GM23338 (cell line): ENCODE results near the gene UIMC1. TPM values are rescaled to one million over a fixed set of nuclear protein-coding genes. Genes with fewer than 3 reads are reported as not detected.

ENCODE experiments used
- ATAC-seq: fragments of 200-7000 bp; cut with Tn5 transposase; 3 replicates; pipeline ENCODE4 v1.9.1; 2020
- DNase-seq: peaks from one replicate; pipeline ENCODE4 v3.0.0-alpha.2; 2015; ENCODE audit warnings: low spot score
- H2AFZ ChIP-seq: fragments of 200-600 bp; sonication (generic); 2 replicates; pipeline ENCODE4 v1.8.0; 2016; ENCODE audit warnings: antibody characterized with exemption, mild to moderate bottlenecking, moderate library complexity
- H3F3A ChIP-seq: fragments of 200-600 bp; sonication (generic); replicated peaks from 2 replicates; pipeline ENCODE4 v1.8.0; 2017; ENCODE audit warnings: antibody characterized with exemption, mixed run types, low read depth
- H3K27ac ChIP-seq: fragments of 200-600 bp; sonication (generic); 2 replicates; pipeline ENCODE4 v1.6.1; 2016; ENCODE audit warnings: low read depth
- H3K27me3 ChIP-seq: fragments of 200-600 bp; sonication (generic); 2 replicates; pipeline ENCODE4 v1.8.0; 2016; ENCODE audit warnings: mild to moderate bottlenecking, mixed run types, moderate library complexity; ENCODE audit not compliant: insufficient read depth
- H3K36me3 ChIP-seq: fragments of 200-600 bp; sonication (generic); 2 replicates; pipeline ENCODE4 v1.8.0; 2016; ENCODE audit warnings: mild to moderate bottlenecking; ENCODE audit not compliant: insufficient read depth
- H3K4me1 ChIP-seq: fragments of 200-600 bp; sonication (generic); 2 replicates; pipeline ENCODE4 v1.8.0; 2016; ENCODE audit warnings: mild to moderate bottlenecking, moderate library complexity; ENCODE audit not compliant: insufficient read depth
- H3K4me2 ChIP-seq: fragments of 200-600 bp; sonication (generic); 2 replicates; pipeline ENCODE4 v1.7.1; 2017; ENCODE audit warnings: mixed run types
- H3K4me3 ChIP-seq: fragments of 200-600 bp; sonication (generic); 2 replicates; pipeline ENCODE4 v1.6.1; 2016; ENCODE audit warnings: mixed run types
- H3K79me2 ChIP-seq: fragments of 200-600 bp; sonication (generic); replicated peaks from 2 replicates; pipeline ENCODE4 v1.8.0; 2017; ENCODE audit warnings: mild to moderate bottlenecking; ENCODE audit not compliant: insufficient read depth
- H3K9me2 ChIP-seq: fragments of 200-600 bp; sonication (generic); 2 replicates; pipeline ENCODE4 v1.8.0; 2017; ENCODE audit not compliant: insufficient read depth
- H4K20me1 ChIP-seq: fragments of 200-600 bp; sonication (generic); replicated peaks from 2 replicates; pipeline ENCODE4 v1.8.0; 2017; ENCODE audit warnings: mild to moderate bottlenecking; ENCODE audit not compliant: insufficient read depth
- H3K27ac Mint-ChIP-seq: 2 replicates; pipeline ENCODE4 v1.8.0; 2020; ENCODE audit warnings: inconsistent platforms, mild to moderate bottlenecking, moderate library complexity, mixed read lengths
- H3K27me3 Mint-ChIP-seq: 3 replicates; pipeline ENCODE4 v1.8.0; 2022; ENCODE audit warnings: low read depth, mild to moderate bottlenecking, moderate library complexity, mixed read lengths, inconsistent platforms; ENCODE audit not compliant: insufficient read depth, poor library complexity
- H3K36me3 Mint-ChIP-seq: 3 replicates; pipeline ENCODE4 v1.8.0; 2021; ENCODE audit warnings: low read depth, mild to moderate bottlenecking, inconsistent platforms, moderate library complexity, mixed read lengths
- H3K4me1 Mint-ChIP-seq: 3 replicates; pipeline ENCODE4 v1.8.0; 2020; ENCODE audit warnings: mild to moderate bottlenecking, inconsistent platforms, mixed read lengths
- H3K4me3 Mint-ChIP-seq: 3 replicates; pipeline ENCODE4 v1.8.0; 2021; ENCODE audit warnings: moderate library complexity, mild to moderate bottlenecking, inconsistent platforms, mixed read lengths
- H3K9me3 Mint-ChIP-seq: 3 replicates; pipeline ENCODE4 v1.8.0; 2020; ENCODE audit warnings: moderate library complexity, mild to moderate bottlenecking, inconsistent platforms, mixed read lengths
- CREB1 ChIP-seq: fragments of 250-450 bp; sonication (Bioruptor Pico); IDR thresholded peaks from 2 replicates; pipeline ENCODE4 v1.5.0; 2020; ENCODE audit warnings: low read depth, mild to moderate bottlenecking, moderate library complexity
- CTCF ChIP-seq, 2 experiments: fragments of 200-600 bp in 1 of 2; sonication (generic) in 1 of 2; conservative IDR thresholded peaks; 2 replicates each; pipeline versions ENCODE4 v1.5.1 to v1.6.1; 2016 to 2017; ENCODE audit warnings: antibody characterized with exemption in 2 of 2, low read depth in 2 of 2, mild to moderate bottlenecking in 2 of 2, moderate library complexity in 1 of 2
- ETS1 ChIP-seq: IDR thresholded peaks from 2 replicates; pipeline ENCODE4 v1.6.1; 2016; ENCODE audit warnings: antibody characterized with exemption
- EZH2 ChIP-seq: fragments of 200-600 bp; sonication (generic); IDR thresholded peaks from one replicate; pipeline ENCODE4 v1.8.0; 2017; ENCODE audit warnings: antibody characterized with exemption, mild to moderate bottlenecking, low read depth; ENCODE audit not compliant: unreplicated experiment
- EZH2phosphoT487 ChIP-seq: fragments of 200-600 bp; sonication (generic); IDR thresholded peaks from one replicate; pipeline ENCODE4 v1.8.1; 2018; ENCODE audit warnings: antibody characterized with exemption; ENCODE audit not compliant: unreplicated experiment
- JUNB ChIP-seq: IDR thresholded peaks from one replicate; pipeline ENCODE4 v1.6.1; 2016; ENCODE audit warnings: antibody characterized with exemption; ENCODE audit not compliant: unreplicated experiment
- NANOG ChIP-seq: IDR thresholded peaks from 2 replicates; pipeline ENCODE4 v1.6.1; 2016; ENCODE audit warnings: antibody characterized with exemption, borderline replicate concordance
- POLR2AphosphoS5 ChIP-seq: IDR thresholded peaks from 2 replicates; pipeline ENCODE4 v1.6.1; 2016; ENCODE audit warnings: antibody characterized with exemption, low read depth
- REST ChIP-seq: IDR thresholded peaks from one replicate; pipeline ENCODE4 v1.6.1; 2018; ENCODE audit warnings: antibody characterized with exemption; ENCODE audit not compliant: unreplicated experiment
- STAT1 ChIP-seq: IDR thresholded peaks from one replicate; pipeline ENCODE4 v1.6.1; 2016; ENCODE audit warnings: antibody characterized with exemption; ENCODE audit not compliant: unreplicated experiment
- ZNF114 ChIP-seq: fragments of 250-450 bp; sonication (Bioruptor Pico); IDR thresholded peaks from 2 replicates; pipeline ENCODE4 v1.5.0; 2020; ENCODE audit warnings: mild to moderate bottlenecking, moderate library complexity
- ZNF331 ChIP-seq: fragments of 250-450 bp; sonication (Bioruptor Pico); IDR thresholded peaks from 2 replicates; pipeline ENCODE4 v1.5.0; 2020; ENCODE audit warnings: low read depth, mild to moderate bottlenecking, moderate library complexity
- ZNF462 ChIP-seq: fragments of 250-450 bp; sonication (Bioruptor Pico); IDR thresholded peaks from 2 replicates; pipeline ENCODE4 v1.5.0; 2020; ENCODE audit warnings: mild to moderate bottlenecking, moderate library complexity
- polyA plus RNA-seq: library from polyadenylated mRNA; unstranded; fragments of >200 nt; fragmentation: Nextera tagmentation; extraction: Ambion mirVana; gene quantifications from 2 replicates; pipeline ENCODE4 v1.2.1, GENCODE V29; 2016
- total RNA-seq: library from RNA; depleted of rRNA; stranded (reverse); fragments of >200 nt; shearing (Covaris generic); gene quantifications from 2 replicates; pipeline ENCODE4 v1.2.3, GENCODE V29; 2014

UIMC1 gene
- total and polyA plus RNA-seq, 2 experiments from 2014 or later: 36.4 to 40.1 TPM

- H4K20me1 ChIP-seq: no peaks in the 10 kb centered on the region; the same call in 1 of the 2 replicates
- H3K4me3 ChIP-seq: no peak overlapping the region
- no peak overlapping the region for H3K4me2 ChIP-seq
- H3K27me3 ChIP-seq: no peaks in the 10 kb centered on the region
- no peak overlapping the region for H2AFZ ChIP-seq
- H3K36me3 ChIP-seq: peaks cover 39% of the 10 kb centered on the region
- H3K27ac Mint-ChIP-seq: no peak overlapping the region
- H3K27ac ChIP-seq: no peak overlapping the region
- no peaks in the 10 kb centered on the region for H3K4me1 ChIP-seq
- H3K9me2 ChIP-seq: no peaks in the 10 kb centered on the region
- ATAC-seq: no peak
- H3K4me1 Mint-ChIP-seq: peaks cover 6% of the 10 kb centered on the region; the same call in 2 of the 3 replicates
- H3K36me3 Mint-ChIP-seq: peaks cover 43% of the 10 kb centered on the region
- H3K4me3 Mint-ChIP-seq: no peak overlapping the region
- DNase-seq: no peak
- peaks cover 2% of the 10 kb centered on the region for H3K27me3 Mint-ChIP-seq
- no peaks in the 10 kb centered on the region for H3K9me3 Mint-ChIP-seq
- TF ChIP-seq CREB1 (CRISPR knock-in tag) (no peak), NANOG (no peak), JUNB (no peak), ZNF331 (no peak), ZNF462 (CRISPR knock-in tag) (no peak), ZNF114 (CRISPR knock-in tag) (no peak), REST (no peak), EZH2phosphoT487 (no peak), POLR2AphosphoS5 (no peak), CTCF (conservative IDR thresholded peaks at IDR 0.05; ENCODE audit: low read depth in 2 of 2) (no peak), ETS1 (no peak), STAT1 (no peak), EZH2 (no peak)
- H3K79me2 ChIP-seq: 0 out of 2 replicates have a peak, but pooled peaks cover 3% of the 10 kb centered on the region
- no peaks in the 10 kb centered on the region for H3F3A ChIP-seq
Measured at GRCh38 chr5:176908675-176909368, 97.8 kb downstream of the UIMC1 start.
